ENCODE measurements around the gene CHCHD5.

Gene CHCHD5

DNA sequence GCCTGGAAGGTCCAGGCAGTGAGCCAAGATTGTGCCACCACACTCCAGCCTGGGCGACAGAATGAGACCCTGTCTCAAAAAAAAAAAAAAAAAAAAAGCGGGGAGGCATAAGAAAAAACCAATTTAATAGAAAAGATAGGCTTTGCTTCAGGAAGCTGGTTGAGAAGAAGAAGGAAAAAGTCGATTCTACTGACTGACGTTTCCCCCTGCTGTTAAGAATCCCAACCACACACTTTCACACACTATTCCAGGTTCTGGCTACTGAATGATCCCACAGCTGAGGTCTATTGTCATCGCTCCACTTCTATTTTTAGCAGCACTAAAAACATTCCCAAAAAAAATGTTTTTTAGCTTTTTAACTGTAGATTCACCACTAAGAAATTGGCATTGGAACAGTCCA lies 6.7 kb upstream of the CHCHD5 start:
- DNase-seq (ENCODE audit: insufficient read length, low spot score) (no peak), FAIRE-seq (no peak)
- TF ChIP-seq POLR2A (IDR thresholded peaks at IDR 0.05; ENCODE audit: low read depth, low read length), result no peak

DNA sequence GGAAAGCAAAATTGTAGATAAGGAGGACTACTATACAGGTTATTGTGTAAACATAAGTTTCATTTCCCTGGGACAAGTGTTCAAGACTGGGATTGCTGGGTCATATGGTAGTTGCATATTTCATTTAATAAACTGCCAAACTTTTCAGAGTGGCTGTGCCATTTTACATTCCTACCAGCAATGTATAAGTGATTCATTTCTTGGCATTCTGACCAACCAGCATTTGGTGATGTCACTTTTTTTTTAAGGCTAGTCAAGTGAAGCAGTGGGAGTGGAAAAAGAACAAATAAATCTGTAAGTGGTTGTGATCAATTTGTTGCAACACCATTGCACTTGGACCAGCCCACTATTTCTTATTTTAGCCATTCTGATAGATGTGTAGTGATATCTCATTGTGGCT lies 5.2 kb upstream of the CHCHD5 start:
- DNase-seq (ENCODE audit: insufficient read length, low spot score) (peak; percentile 12), FAIRE-seq (peak; percentile 36)
- TF ChIP-seq POLR2A (IDR thresholded peaks at IDR 0.05; ENCODE audit: low read depth, low read length), result no peak

DNA sequence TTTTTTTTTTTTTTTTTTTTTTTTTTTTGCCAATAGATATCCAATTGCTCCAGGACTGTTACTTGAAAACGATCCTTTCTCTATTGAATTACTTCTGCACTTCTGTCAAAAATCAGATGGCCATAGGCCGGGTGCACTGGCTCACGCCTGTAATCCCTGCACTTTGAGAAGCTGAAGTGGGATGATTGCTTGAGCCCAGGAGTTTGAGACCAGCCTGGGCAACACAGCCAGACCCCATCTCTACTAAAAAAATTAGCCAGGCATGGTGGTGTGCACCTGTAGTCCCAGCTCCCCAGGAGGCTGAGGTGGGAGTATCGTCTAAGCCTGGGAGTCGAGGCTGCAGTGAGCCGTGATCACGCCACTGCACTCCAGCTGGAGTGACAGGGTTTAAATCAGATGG lies 4.3 kb upstream of the CHCHD5 start:
- FAIRE-seq (no peak), DNase-seq (ENCODE audit: insufficient read length, low spot score) (no peak)
- no peak for TF ChIP-seq POLR2A (IDR thresholded peaks at IDR 0.05; ENCODE audit: low read depth, low read length)

DNA sequence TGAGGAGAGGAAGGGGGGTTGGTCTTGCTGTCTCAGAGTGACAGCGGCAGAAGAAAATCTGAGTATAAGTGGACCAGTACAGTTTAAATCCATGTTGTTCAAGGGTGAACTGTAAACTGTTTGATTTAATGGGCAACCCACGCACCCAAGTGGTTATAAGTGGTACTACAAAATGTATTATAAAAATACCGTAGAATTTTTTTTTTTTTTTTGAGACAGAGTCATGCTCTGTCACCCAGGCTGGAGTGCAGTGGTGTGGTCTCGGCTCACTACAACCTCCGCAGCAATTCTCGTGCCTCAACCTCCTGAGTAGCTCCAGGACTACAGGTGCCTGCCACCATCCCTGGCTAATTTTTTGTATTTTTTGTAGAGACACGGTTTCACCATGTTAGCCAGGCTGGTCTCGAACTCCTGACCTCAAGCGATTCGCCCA lies 2.1 kb upstream of the CHCHD5 start:
- no peak for TF ChIP-seq POLR2A (IDR thresholded peaks at IDR 0.05; ENCODE audit: low read depth, low read length)
- FAIRE-seq, result peak; percentile 11
- DNase-seq (ENCODE audit: insufficient read length, low spot score), result peak; percentile 14

DNA sequence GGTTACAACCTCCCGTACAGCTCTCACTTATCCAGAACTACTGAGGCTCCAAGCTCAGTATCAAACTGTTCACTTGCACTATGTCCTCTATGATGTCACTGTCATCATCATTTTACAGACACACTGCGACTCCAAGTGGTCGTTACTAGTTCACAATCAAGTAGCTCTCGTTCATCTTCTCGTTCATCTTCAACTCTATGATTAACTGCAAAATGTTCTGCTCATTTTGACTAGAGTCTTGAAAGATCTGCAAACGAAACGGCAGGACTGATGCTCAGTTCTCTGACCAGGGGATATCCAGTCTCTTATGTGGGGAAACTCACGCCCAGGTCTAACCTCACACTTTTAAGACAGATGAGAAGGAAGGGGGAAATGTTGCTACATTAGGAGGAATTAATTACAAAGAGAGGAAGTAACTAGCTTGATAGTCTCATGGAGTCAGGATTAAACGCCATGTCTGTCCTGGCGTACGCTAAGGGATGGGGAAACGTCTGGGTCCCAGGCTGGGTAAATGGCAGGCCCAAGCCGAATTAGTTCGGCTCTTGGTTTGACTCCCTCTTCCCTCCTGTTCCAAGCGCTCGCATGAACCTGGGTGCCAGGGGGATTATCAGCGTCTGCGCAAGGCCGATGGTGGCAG lies 794 bp upstream of the CHCHD5 start:
- DNase-seq (ENCODE audit: insufficient read length, low spot score), result no peak
- no peak for FAIRE-seq
- TF ChIP-seq POLR2A (IDR thresholded peaks at IDR 0.05; ENCODE audit: low read depth, low read length), result no peak

DNA sequence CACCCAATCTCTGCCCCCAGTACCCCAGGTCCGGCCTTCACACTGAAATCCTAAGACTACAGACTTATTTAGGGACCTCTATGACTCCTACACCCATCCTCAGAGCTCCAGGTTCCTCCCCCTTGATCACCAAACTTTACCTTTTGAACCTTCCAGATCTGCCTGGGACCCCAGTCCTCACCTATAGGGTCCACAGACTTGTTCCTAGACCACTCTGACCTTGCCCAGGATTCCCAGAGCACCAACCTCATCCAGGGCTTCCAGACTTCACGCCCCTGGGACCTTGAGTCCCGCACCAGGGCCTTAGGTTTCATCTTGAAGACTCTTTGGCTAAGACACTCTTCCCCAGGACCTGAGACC lies 462 bp downstream of the CHCHD5 start:
- no peak for TF ChIP-seq POLR2A (IDR thresholded peaks at IDR 0.05; ENCODE audit: low read depth, low read length)
- no peak for FAIRE-seq
- no peak for DNase-seq (ENCODE audit: insufficient read length, low spot score)

DNA sequence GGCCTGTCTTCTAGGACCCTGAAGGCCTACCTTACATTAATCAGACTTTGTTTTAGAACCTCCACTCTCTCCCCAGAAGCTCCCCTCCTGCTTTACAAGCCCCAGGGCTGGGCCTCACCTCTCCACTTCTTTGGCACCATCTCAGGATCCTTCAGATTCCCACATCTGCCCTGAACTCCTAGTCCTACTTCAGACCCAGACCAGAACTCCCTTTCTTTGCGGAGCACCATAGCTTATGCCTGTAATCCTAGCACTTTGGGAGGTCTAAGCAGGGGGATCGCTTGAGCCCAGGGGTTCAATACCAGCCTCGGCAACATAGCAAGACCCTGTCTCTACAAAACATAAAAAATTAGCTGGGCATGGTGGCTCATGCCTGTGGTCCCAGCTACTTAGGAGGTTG lies 991 bp downstream of the CHCHD5 start:
- DNase-seq (ENCODE audit: insufficient read length, low spot score) (no peak), FAIRE-seq (no peak)
- no peak for TF ChIP-seq POLR2A (IDR thresholded peaks at IDR 0.05; ENCODE audit: low read depth, low read length)

DNA sequence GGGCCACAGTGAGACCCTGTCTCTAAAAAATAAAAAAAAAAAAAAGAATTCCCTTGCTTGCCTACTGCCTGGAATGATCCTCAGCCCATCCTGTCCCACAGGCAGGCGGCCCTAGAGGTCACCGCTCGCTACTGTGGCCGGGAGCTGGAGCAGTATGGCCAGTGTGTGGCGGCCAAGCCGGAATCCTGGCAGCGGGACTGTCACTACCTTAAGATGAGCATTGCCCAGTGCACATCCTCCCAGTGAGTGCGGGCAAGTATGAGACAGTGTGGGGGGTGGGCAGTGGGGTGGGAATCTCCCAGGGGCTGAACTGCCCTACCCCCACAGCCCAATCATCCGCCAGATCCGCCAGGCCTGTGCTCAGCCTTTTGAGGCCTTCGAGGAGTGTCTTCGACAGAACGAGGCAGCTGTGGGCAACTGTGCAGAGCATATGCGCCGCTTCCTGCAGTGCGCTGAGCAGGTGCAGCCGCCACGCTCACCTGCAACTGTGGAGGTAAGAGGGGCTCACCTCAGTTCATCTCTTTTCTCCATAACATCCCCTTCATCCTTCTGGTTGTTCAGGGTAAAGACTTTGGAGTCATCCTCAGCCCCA lies 1.6 kb downstream of the CHCHD5 start:
- DNase-seq (ENCODE audit: insufficient read length, low spot score), result no peak
- no peak for FAIRE-seq
- TF ChIP-seq POLR2A (IDR thresholded peaks at IDR 0.05; ENCODE audit: low read depth, low read length), result no peak

DNA sequence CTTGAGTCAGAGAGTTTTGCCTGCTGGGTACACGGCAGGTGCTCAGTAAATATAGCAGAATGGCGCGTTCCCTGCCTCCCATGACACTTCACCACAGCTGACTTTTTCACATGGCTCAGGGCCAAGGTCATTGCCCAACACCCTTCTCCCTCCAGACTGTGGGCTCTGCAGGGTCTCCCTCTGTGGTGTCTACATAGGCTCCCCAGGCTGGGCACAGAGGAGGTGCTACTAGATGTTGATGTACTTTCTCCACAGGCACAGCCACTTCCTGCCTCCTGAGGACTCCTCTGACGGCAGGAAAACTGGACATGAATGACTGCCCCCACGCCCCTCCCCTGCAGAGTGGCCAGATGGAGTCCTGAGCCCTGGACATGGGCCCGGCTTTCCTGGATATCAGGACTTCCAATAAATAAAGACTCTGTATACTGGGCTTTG lies 4.2 kb downstream of the CHCHD5 start:
- DNase-seq (ENCODE audit: insufficient read length, low spot score), result no peak
- no peak for FAIRE-seq
- no peak for TF ChIP-seq POLR2A (IDR thresholded peaks at IDR 0.05; ENCODE audit: low read depth, low read length)

DNA sequence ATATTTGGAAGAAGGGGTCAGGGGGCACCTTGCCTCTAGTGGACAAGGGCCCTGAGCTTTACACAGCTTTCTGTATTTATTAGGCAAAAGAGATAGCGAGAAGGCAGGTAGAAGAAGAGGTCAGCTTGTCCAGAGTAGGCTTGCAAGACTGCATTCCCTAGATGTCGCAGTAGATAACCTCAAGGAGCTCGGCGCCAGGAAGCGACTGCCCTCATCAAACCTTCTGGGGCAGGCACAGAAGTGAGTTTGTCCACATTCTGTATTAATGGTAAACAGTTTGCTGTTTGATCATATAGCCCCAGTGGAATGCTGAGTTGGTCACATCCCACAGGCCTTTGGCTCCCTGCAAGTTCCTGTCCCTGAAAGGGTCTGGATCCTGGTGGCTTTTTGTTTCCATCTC lies 7.0 kb downstream of the CHCHD5 start:
- FAIRE-seq, result no peak
- TF ChIP-seq POLR2A (IDR thresholded peaks at IDR 0.05; ENCODE audit: low read depth, low read length), result no peak
- no peak for DNase-seq (ENCODE audit: insufficient read length, low spot score)

DNA sequence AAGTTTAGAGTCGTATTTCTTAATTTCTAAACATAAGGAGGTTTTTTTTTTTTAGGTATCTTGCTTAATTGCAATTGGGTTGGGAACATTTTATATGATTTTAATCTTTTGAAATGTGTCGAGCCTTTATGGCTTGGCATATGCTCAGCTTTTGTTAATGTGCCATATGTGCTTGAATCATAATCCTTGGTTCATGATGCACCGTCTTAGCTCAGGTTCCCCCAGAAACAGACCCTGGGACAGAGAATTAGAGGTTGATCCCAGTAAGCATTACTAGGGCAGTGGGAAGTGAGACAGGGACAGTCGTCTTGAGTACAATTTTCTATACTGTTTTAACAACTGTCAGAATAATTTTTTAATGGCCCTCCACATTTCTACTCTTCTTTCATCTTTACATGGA lies 9.3 kb downstream of the CHCHD5 start:
- DNase-seq (ENCODE audit: insufficient read length, low spot score) (no peak), FAIRE-seq (no peak)
- TF ChIP-seq POLR2A (IDR thresholded peaks at IDR 0.05; ENCODE audit: low read depth, low read length), result no peak

DNA sequence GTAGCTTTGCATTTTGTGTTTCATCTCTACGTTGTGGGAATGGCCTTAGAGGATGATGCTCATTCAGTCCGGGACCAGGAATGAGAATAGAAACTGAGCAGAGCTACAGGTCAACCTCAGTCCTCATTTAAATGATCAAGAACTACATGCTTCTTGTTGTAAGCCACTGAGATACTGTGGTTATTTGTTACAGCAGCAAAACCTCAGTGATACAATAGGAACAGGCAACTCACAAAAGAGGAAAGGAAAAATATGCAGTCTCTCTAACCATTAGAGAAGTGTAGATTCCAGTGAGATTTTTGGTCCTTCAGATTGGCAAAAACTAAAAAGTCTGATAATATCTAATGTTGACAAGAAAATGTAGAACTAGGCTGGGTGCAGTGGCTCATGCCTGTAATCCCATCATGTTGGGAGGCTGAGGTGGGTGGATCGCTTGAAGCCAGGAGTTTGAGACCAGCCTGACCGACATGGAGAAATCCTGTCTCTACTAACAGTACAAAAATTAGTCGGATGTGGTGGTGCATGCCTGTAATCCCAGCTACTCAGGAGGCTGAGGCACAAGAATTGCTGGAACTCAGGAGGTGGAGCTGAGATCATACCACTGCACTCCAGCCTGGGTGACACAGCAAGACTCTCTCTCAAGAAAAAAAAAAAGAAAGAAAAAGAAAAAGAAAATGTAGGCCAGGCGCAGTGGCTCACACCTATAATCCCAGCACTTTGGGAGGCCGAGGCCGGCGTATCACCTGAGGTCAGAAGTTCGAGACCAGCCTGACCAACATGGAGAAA lies 13.3 kb downstream of the CHCHD5 start:
- TF ChIP-seq POLR2A (IDR thresholded peaks at IDR 0.05; ENCODE audit: low read depth, low read length), result no peak
- DNase-seq (ENCODE audit: insufficient read length, low spot score) (no peak), FAIRE-seq (no peak)

DNA sequence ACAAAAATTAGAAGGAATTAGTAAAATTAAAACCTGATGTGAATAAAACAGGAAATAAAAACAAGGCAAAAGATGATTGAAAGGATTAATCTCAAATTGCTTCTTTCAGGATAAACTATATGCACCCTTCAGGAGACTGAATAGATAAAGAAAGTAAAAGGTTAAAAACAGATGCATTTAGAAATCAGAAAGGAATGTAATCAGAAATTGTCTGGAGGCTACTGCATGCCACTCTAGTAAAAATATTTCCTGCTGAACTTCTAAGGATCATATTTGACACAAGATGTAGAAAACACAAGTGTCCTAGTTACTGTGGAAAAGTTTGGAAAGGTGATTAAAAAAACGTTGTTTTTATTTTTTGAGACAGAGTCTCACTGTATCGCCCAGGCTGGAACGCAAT lies 16.2 kb downstream of the CHCHD5 start:
- no peak for DNase-seq (ENCODE audit: insufficient read length, low spot score)
- no peak for FAIRE-seq
- no peak for TF ChIP-seq POLR2A (IDR thresholded peaks at IDR 0.05; ENCODE audit: low read depth, low read length)

DNA sequence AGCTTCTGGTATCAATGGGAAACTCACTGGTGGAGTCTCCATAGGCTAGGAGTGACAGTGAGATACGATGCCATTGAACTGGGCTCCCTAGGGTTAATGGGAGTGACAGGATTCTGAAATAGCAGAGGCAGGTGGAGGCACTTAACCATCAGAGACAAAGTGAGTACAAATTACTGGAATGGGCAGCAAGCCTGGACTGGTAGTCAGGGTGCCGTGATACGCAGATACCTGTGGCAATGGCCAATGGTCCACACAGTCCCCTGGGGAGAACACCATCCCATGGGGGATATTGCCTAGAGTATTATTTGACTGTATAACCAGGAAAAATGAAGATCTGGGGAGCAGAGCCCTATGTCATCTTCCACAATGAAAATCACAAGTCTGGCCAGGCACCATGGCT lies 17.3 kb downstream of the CHCHD5 start:
- FAIRE-seq, result no peak

DNA sequence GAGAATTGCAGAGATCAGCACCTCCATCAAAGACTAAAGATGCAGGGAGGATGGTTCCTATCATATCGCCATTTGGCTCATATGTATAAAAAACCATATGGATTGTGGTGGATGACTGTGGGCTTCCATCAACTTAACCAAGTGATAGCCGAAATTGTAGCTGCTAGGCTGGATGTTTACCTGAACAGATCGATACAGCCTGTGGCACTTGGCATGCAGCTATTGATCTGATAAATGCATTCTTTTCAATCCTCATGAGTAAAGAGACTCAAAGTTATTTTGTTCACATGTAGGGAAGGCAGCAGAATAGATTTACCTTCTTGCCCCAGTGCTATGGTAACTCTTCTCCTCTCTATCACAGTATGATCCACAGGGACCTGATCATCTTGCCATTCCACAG lies 18.5 kb downstream of the CHCHD5 start:
- no peak for FAIRE-seq
- no peak for DNase-seq (ENCODE audit: insufficient read length, low spot score)
- no peak for TF ChIP-seq POLR2A (IDR thresholded peaks at IDR 0.05; ENCODE audit: low read depth, low read length)

More for the DNA sequence above, 17.3 kb downstream of the CHCHD5 start:
- no peak for DNase-seq (ENCODE audit: insufficient read length, low spot score)
- TF ChIP-seq POLR2A (IDR thresholded peaks at IDR 0.05; ENCODE audit: low read depth, low read length), result no peak
